ACC112 (cell line): ENCODE results near the gene KCNQ4.
A peak's percentile ranks its signal among the peaks of the same experiment; 100 is the strongest.

Experiments
- H2AFZ ChIP-seq: fragments of 200-600 bp; sonication (generic); one replicate; pipeline ENCODE4 v1.6.0; 2017; ENCODE audit warnings: antibody characterized with exemption, low read length; ENCODE audit not compliant: unreplicated experiment
- H3K27ac ChIP-seq: fragments of 200-600 bp; sonication (generic); 2 replicates; pipeline ENCODE4 v1.5.1; 2014; ENCODE audit warnings: low read depth, mild to moderate bottlenecking, antibody characterized with exemption, low read length, moderate library complexity
- H3K27me3 ChIP-seq: fragments of 200-600 bp; sonication (generic); 2 replicates; pipeline ENCODE4 v1.6.1; 2014; ENCODE audit warnings: mild to moderate bottlenecking, antibody characterized with exemption, low read length, moderate library complexity, mixed read lengths; ENCODE audit not compliant: insufficient read depth
- H3K36me3 ChIP-seq: fragments of 200-600 bp; sonication (generic); 2 replicates; pipeline ENCODE4 v1.6.1; 2016; ENCODE audit warnings: mild to moderate bottlenecking, antibody characterized with exemption, low read length, moderate library complexity, mixed read lengths; ENCODE audit not compliant: insufficient read depth
- H3K4me1 ChIP-seq: fragments of 200-600 bp; sonication (generic); one replicate; pipeline ENCODE4 v1.6.1; 2016; ENCODE audit warnings: low read length, mixed read lengths; ENCODE audit not compliant: insufficient read depth, unreplicated experiment, control insufficient read depth
- H3K4me3 ChIP-seq: fragments of 200-600 bp; sonication (generic); 2 replicates; pipeline ENCODE4 v1.5.1; 2014; ENCODE audit warnings: mild to moderate bottlenecking, low read depth, low read length
- H3K79me2 ChIP-seq: fragments of 200-600 bp; sonication (generic); one replicate; pipeline ENCODE4 v1.6.0; 2016; ENCODE audit warnings: low read length; ENCODE audit not compliant: control insufficient read depth, unreplicated experiment, insufficient read depth

The KCNQ4 gene

DNA sequence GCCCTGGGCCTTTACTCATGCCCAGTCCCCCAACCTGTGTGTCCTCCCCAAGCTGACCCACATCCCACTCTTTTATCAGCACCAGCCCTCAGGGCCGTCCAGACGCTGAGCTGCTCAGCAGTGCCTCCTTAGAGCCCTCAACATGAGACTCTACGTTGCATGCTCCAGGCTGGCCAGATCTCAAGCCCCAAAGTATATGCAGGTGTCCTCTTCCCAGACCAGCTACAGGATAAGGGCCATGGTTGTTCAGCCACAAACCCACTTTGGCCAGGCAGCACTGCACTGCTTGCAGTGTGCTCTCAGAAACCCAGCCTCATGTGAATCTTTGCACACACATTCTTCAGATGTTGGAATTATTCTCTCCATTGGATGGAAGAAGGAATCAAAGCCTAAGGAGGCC, 72.5 kb downstream of the KCNQ4 start:
- Histone ChIP-seq H3K4me3 (no peak overlapping the region), H3K27me3 (no peaks in the 10 kb centered on the region), H3K27ac (no peak overlapping the region), H3K4me1 (peaks cover 7% of the 10 kb centered on the region), H2AFZ (no peak overlapping the region), H3K79me2 (peaks cover 6% of the 10 kb centered on the region), H3K36me3 (no peaks in the 10 kb centered on the region)

GRCh38 chr1:40856656-40857302, 73.2 kb downstream of the KCNQ4 start:
- Histone ChIP-seq H3K4me1 (peaks cover 7% of the 10 kb centered on the region), H2AFZ (no peak overlapping the region), H3K79me2 (peaks cover 6% of the 10 kb centered on the region), H3K27ac (no peak overlapping the region), H3K36me3 (no peaks in the 10 kb centered on the region), H3K4me3 (no peak overlapping the region), H3K27me3 (no peaks in the 10 kb centered on the region)

GRCh38 chr1:40857737-40858136, 74.2 kb downstream of the KCNQ4 start:
- Histone ChIP-seq H3K27ac (no peak overlapping the region), H3K79me2 (peaks cover 6% of the 10 kb centered on the region)

DNA sequence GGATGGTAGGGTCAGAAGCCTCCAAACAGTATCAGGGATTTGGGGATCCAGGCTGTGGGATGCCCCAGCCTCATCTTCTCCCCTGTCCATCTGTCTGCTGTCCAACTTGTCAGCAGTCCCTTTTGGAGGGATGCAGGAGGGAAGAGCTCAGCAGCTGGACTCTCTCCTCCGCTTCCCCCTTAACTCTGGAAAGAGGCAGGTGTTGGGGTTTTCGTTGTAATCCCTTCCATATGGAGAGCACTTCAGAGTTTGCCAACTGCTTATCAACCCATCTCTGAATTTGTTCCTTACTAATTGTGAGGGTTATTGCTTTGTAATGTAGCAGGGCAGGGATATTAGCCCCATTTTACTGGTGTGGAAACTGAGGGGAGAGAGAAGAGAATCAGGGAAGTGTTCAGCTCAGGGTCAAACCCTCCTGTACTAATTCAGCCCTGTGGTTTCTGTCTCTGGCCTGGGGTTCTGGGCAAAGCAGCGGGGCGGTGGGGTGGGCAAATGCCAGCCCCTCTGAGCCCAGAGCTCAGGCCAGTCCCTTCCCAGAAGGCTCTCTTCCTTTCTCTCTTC, 75.3 kb downstream of the KCNQ4 start:
- peaks cover 6% of the 10 kb centered on the region for H3K79me2 ChIP-seq
- no peak overlapping the region for H3K27ac ChIP-seq
- H3K4me1 ChIP-seq = peaks cover 11% of the 10 kb centered on the region
- H3K36me3 ChIP-seq = no peaks in the 10 kb centered on the region
- no peak overlapping the region for H3K4me3 ChIP-seq
- H2AFZ ChIP-seq = no peak overlapping the region
- no peaks in the 10 kb centered on the region for H3K27me3 ChIP-seq

More at GRCh38 chr1:40857737-40858136, 74.2 kb downstream of the KCNQ4 start:
- Histone ChIP-seq H2AFZ (no peak overlapping the region), H3K4me1 (peaks cover 10% of the 10 kb centered on the region), H3K36me3 (no peaks in the 10 kb centered on the region), H3K4me3 (no peak overlapping the region), H3K27me3 (no peaks in the 10 kb centered on the region)

GRCh38 chr1:40860706-40861223, 77.2 kb downstream of the KCNQ4 start:
- no peak overlapping the region for H3K27ac ChIP-seq
- no peaks in the 10 kb centered on the region for H3K36me3 ChIP-seq
- peak overlapping the region; percentile 86 for H3K4me3 ChIP-seq
- peaks cover 6% of the 10 kb centered on the region for H3K79me2 ChIP-seq
- H2AFZ ChIP-seq = no peak overlapping the region
- H3K27me3 ChIP-seq = no peaks in the 10 kb centered on the region
- peaks cover 11% of the 10 kb centered on the region for H3K4me1 ChIP-seq

GRCh38 chr1:40861224-40862003, 77.8 kb downstream of the KCNQ4 start:
- no peaks in the 10 kb centered on the region for H3K27me3 ChIP-seq
- no peak overlapping the region; the same call in 1 of the 2 replicates for H3K27ac ChIP-seq
- peaks cover 11% of the 10 kb centered on the region for H3K4me1 ChIP-seq
- peak overlapping the region; percentile 46 for H2AFZ ChIP-seq
- H3K4me3 ChIP-seq = peak overlapping the region; percentile 86
- peaks cover 6% of the 10 kb centered on the region for H3K79me2 ChIP-seq
- no peaks in the 10 kb centered on the region for H3K36me3 ChIP-seq

- Histone ChIP-seq H3K27ac (no peak within 1 kb of the TSS; the same call in 1 of the 2 replicates), H3K27me3 (no peaks in the 10 kb centered on the region), H2AFZ (peak within 1 kb of the TSS; percentile 46), H3K79me2 (peaks cover 6% of the 10 kb centered on the region), H3K36me3 (no peaks in the 10 kb centered on the region), H3K4me3 (peak within 1 kb of the TSS; percentile 86), H3K4me1 (peaks cover 11% of the 10 kb centered on the region)
Measured at GRCh38 chr1:40862008-40862863, 78.6 kb downstream of the KCNQ4 start, which contains the start of gene CITED4. TSS of gene CITED4 (minus strand) at chr1:40862363. CDS start at chr1:40862127, 236 bp downstream.

- Histone ChIP-seq H2AFZ (no peak overlapping the region), H3K27me3 (no peaks in the 10 kb centered on the region), H3K4me1 (peaks cover 11% of the 10 kb centered on the region), H3K79me2 (no peaks in the 10 kb centered on the region), H3K27ac (no peak overlapping the region), H3K36me3 (no peaks in the 10 kb centered on the region), H3K4me3 (no peak overlapping the region)
Measured at GRCh38 chr1:40868051-40868723, 84.6 kb downstream of the KCNQ4 start.

- H3K36me3 ChIP-seq = no peaks in the 10 kb centered on the region
- no peak overlapping the region for H3K27ac ChIP-seq
Measured at GRCh38 chr1:40870135-40870728, 86.6 kb downstream of the KCNQ4 start.

More at GRCh38 chr1:40870135-40870728, 86.6 kb downstream of the KCNQ4 start:
- Histone ChIP-seq H3K27me3 (no peaks in the 10 kb centered on the region), H3K4me1 (peaks cover 15% of the 10 kb centered on the region), H3K79me2 (no peaks in the 10 kb centered on the region), H3K4me3 (no peak overlapping the region), H2AFZ (no peak overlapping the region)
